ENCODE measurements around the gene NF2. TPM values are rescaled to one million over a fixed set of nuclear protein-coding genes. Genes with fewer than 3 reads are reported as not detected.

The NF2 gene
- total RNA-seq (2014; rRNA removed; shearing (Covaris generic)) (50.6 and 54.5 TPM in 2 replicates), polyA plus RNA-seq (2016; fragmentation: Nextera tagmentation; extraction: Ambion mirVana) (14.4 and 15.0 TPM in 2 replicates)
- long read RNA-seq, full-length matches to known transcripts: 4 of 25 reads
- long read RNA-seq, partial matches to known transcripts: 6 of 25 reads
- long read RNA-seq, other reads (novel, unspliced or antisense): 15 of 25 reads

- H3K27ac ChIP-seq (ENCODE audit: low read depth): peak within 1 kb of the TSS; percentile 78
- Mint-ChIP-seq H3K27me3 (ENCODE audit: insufficient read depth, low read depth, poor library complexity) (peaks cover 5% of the 10 kb centered on the region), H3K27ac (peak within 1 kb of the TSS; percentile 93), H3K4me1 (peaks cover 14% of the 10 kb centered on the region; the same call in 2 of the 3 replicates), H3K9me3 (peaks cover 2% of the 10 kb centered on the region; the same call in 1 of the 3 replicates), H3K4me3 (peak within 1 kb of the TSS; percentile 83), H3K36me3 (ENCODE audit: low read depth) (no peaks in the 10 kb centered on the region)
- H3K27me3 ChIP-seq (ENCODE audit: insufficient read depth): peaks cover 11% of the 10 kb centered on the region
- peaks cover 43% of the 10 kb centered on the region for H3K79me2 ChIP-seq (replicated peaks; ENCODE audit: insufficient read depth)
- peaks cover 10% of the 10 kb centered on the region for H3F3A ChIP-seq (replicated peaks; ENCODE audit: low read depth)
- H2AFZ ChIP-seq: peak within 1 kb of the TSS; percentile 93
- no peaks in the 10 kb centered on the region; the same call in 1 of the 2 replicates for H3K36me3 ChIP-seq (ENCODE audit: insufficient read depth)
- DNase-seq (ENCODE audit: low spot score) (peak; percentile 99), ATAC-seq (peak; percentile 95)
- peak within 1 kb of the TSS; percentile 84 for H3K4me2 ChIP-seq
- H3K4me3 ChIP-seq: peak within 1 kb of the TSS; percentile 92
- peaks cover 30% of the 10 kb centered on the region for H3K4me1 ChIP-seq (ENCODE audit: insufficient read depth)
- peaks cover 15% of the 10 kb centered on the region; the same call in 1 of the 2 replicates for H4K20me1 ChIP-seq (replicated peaks; ENCODE audit: insufficient read depth)
- TF ChIP-seq ETS1 (IDR thresholded peaks at IDR 0.05) (no peak), EZH2 (IDR thresholded peaks at IDR 0.05; ENCODE audit: low read depth, unreplicated experiment) (no peak), NANOG (IDR thresholded peaks at IDR 0.05; ENCODE audit: borderline replicate concordance) (no peak), JUNB (IDR thresholded peaks at IDR 0.05; ENCODE audit: unreplicated experiment) (peak; percentile 68), EZH2phosphoT487 (IDR thresholded peaks at IDR 0.05; ENCODE audit: unreplicated experiment) (no peak), ZNF331 (CRISPR knock-in tag; IDR thresholded peaks at IDR 0.05; ENCODE audit: low read depth) (no peak), ZNF114 (CRISPR knock-in tag; IDR thresholded peaks at IDR 0.05) (0 out of 2 replicates have a peak, but pooled peaks have one; percentile 13), POLR2AphosphoS5 (IDR thresholded peaks at IDR 0.05; ENCODE audit: low read depth) (peak; percentile 78), CREB1 (CRISPR knock-in tag; IDR thresholded peaks at IDR 0.05; ENCODE audit: low read depth) (peak; percentile 89), ZNF462 (CRISPR knock-in tag; IDR thresholded peaks at IDR 0.05) (no peak), REST (IDR thresholded peaks at IDR 0.05; ENCODE audit: unreplicated experiment) (no peak), STAT1 (IDR thresholded peaks at IDR 0.05; ENCODE audit: unreplicated experiment) (no peak)
- TF ChIP-seq, protein P1, sequence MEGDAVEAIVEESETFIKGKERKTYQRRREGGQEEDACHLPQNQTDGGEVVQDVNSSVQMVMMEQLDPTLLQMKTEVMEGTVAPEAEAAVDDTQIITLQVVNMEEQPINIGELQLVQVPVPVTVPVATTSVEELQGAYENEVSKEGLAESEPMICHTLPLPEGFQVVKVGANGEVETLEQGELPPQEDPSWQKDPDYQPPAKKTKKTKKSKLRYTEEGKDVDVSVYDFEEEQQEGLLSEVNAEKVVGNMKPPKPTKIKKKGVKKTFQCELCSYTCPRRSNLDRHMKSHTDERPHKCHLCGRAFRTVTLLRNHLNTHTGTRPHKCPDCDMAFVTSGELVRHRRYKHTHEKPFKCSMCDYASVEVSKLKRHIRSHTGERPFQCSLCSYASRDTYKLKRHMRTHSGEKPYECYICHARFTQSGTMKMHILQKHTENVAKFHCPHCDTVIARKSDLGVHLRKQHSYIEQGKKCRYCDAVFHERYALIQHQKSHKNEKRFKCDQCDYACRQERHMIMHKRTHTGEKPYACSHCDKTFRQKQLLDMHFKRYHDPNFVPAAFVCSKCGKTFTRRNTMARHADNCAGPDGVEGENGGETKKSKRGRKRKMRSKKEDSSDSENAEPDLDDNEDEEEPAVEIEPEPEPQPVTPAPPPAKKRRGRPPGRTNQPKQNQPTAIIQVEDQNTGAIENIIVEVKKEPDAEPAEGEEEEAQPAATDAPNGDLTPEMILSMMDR (conservative IDR thresholded peaks at IDR 0.05; ENCODE audit: low read depth in 2 of 2): 0 out of 4 replicates have a peak, but pooled peaks of 1 of the 2 experiments have one; percentile 1
- H3K9me2 ChIP-seq (ENCODE audit: insufficient read depth): no peaks in the 10 kb centered on the region
These were observed at the start of gene NF2 for GRCh38 chr22:29603358-29604075. TSS of gene NF2 (plus strand) at chr22:29603633. CDS start at chr22:29603999, 366 bp downstream.
